NT2/D1 (cell line): ENCODE data around the gene SUSD3.

Experiments
- DNase-seq: peaks from one replicate; pipeline ENCODE4 v3.0.0-alpha.2; 2011; ENCODE audit warnings: low read depth, low spot score
- H3K27me3 ChIP-seq: 2 replicates; pipeline ENCODE4 v1.6.0; 2011; ENCODE audit warnings: mild to moderate bottlenecking; ENCODE audit not compliant: insufficient read length, insufficient read depth
- H3K36me3 ChIP-seq: 2 replicates; pipeline ENCODE4 v1.6.1; 2011; ENCODE audit warnings: mild to moderate bottlenecking, low read length, mixed read lengths; ENCODE audit not compliant: insufficient read depth, insufficient read length
- H3K4me1 ChIP-seq: 2 replicates; pipeline ENCODE4 v1.5.1; 2011; ENCODE audit not compliant: insufficient read depth, insufficient read length
- H3K4me3 ChIP-seq: 2 replicates; pipeline ENCODE4 v1.5.1; 2011; ENCODE audit warnings: low read depth; ENCODE audit not compliant: insufficient read length
- H3K9ac ChIP-seq: 2 replicates; pipeline ENCODE4 v1.6.0; 2011; ENCODE audit warnings: low read depth; ENCODE audit not compliant: insufficient read length
- H3K9me3 ChIP-seq: 2 replicates; pipeline ENCODE4 v1.5.1; 2011; ENCODE audit warnings: mild to moderate bottlenecking, low read length; ENCODE audit not compliant: insufficient read depth
- SUZ12 ChIP-seq: IDR thresholded peaks from 2 replicates; pipeline ENCODE4 v1.6.1; 2011; ENCODE audit not compliant: insufficient read length, insufficient read depth; ENCODE audit errors: extremely low read depth
- YY1 ChIP-seq: IDR thresholded peaks from 2 replicates; pipeline ENCODE4 v1.6.1; 2011; ENCODE audit not compliant: insufficient read length, insufficient read depth
- ZNF274 ChIP-seq: IDR thresholded peaks from 2 replicates; pipeline ENCODE4 v1.6.1; 2011; ENCODE audit warnings: mild to moderate bottlenecking, low read depth, low read length

SUSD3 gene

DNA sequence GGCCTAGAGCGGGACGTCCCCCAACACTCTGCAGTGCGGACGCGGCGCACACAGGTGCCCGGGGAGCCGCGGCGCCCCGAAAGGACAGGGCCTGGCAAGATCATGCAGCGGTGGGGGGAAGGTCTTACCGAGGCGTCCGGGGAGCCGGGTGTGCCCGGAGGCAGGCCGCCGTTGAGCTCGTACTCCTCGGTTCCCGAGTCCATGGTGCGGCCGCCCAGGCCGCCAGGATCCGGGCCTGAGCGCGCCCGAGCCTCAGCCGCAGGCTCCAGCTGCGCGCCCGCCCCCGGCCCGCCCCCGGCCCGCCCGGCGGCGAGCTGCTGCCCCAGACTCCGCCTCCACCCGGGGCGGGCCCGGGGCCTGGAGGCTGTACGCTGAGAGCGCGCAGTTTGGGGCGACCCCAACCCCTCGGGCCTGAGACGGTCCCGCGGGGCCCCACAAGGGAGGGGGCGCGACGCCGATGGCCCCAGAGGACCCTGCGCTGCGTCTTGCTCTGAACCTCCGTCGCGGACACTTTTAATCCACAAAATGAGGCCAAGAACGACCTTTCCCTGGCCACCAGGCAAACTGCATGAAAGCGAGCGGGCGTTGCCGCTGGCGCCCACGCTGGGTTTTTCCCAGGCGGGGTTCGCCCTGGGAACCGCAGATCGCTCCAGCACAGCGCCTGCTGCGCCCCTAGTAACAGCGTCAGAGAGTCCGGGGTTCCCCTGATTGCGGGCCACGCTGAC is 75.7 kb downstream of the SUSD3 start, which contains the start of gene NINJ1:
TSS of gene NINJ1 (minus strand) at position 237 of the 725 bp plus-strand sequence. CDS start at position 203, 34 bp downstream.
- Histone ChIP-seq H3K4me3 (peak within 1 kb of the TSS; percentile 69), H3K9me3 (no peaks in the 10 kb centered on the region), H3K9ac (peak within 1 kb of the TSS; percentile 85), H3K27me3 (peaks cover 15% of the 10 kb centered on the region), H3K4me1 (peaks cover 30% of the 10 kb centered on the region), H3K36me3 (peaks cover 18% of the 10 kb centered on the region)
- TF ChIP-seq ZNF274 (no peak), YY1 (no peak), SUZ12 (no peak)
- DNase-seq = no peak
